ENCODE measurements around the gene CDHR2. TPM values are rescaled to one million over a fixed set of nuclear protein-coding genes. Genes with fewer than 3 reads are reported as not detected.
"Not testable (repeated sequence)": the region's sequence is repeated elsewhere in the genome, so short reads cannot be mapped to it uniquely, and the experiment has no call there.

The CDHR2 gene
- total RNA-seq, 2 donors from 2014 or later, result 1.3 to 2.4 TPM

DNA sequence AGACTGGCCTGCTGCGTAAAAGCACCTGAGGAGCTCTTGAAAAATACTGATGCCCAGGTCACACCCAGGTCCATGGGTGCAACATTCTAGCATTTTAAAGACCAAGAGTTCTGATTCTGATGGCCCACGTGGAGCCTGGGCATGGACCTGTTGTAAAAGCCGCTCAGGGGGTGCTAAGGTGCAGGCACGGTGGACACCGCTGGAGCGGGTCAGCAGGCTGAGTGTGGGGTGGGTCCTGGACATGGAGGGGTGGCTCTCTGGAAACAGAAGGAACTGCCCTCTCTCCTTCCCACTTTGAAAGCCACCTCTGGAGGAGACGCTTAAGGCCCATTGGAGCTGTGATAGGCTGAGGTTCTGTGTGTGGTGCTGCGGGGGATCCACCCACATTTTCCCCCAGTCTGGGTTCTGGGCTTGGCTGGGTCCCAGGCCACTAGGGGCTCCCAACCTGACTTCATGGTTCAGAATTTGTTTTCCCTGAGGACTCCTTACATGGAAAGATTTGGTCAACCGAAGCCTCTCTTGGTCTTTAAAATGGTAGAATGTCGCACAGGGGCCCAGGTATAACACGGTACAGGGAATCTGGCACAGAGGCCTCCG lies 44.2 kb downstream of the CDHR2 start:
- peaks cover 4% of the 10 kb centered on the region for H3K4me1 Mint-ChIP-seq

DNA sequence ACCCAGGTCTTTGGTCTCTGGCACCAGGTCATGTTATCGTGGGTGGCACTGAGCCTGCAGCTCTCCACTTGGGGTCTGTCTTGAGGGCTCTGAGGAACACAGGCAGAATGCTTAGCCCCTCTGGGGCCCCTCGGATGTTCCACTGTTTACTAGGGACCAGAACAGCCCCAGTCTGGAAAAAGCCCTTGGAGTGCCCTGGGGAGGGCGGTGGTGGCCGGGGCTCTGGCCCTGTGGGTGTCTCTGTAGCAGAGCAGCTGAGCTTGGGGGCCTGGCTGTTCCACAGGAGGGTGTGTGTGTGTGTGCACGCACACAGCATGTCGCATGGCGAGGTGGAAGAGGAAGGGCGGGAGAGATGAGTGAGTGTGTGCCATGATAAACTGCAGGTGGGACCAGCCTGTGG lies 45.4 kb downstream of the CDHR2 start:
- no peaks in the 10 kb centered on the region for H3K9me3 ChIP-seq (ENCODE audit: control insufficient read depth, low read length, poor library complexity, severe bottlenecking)
- Mint-ChIP-seq H3K4me1 (peaks cover 4% of the 10 kb centered on the region), H3K36me3 (ENCODE audit: low read depth) (no peaks in the 10 kb centered on the region), H3K4me3 (no peak overlapping the region), H3K27ac (peak overlapping the region; percentile 41), H3K27me3 (peaks cover 10% of the 10 kb centered on the region)
- ATAC-seq (no peak), DNase-seq (no peak)

More for the DNA sequence above, 44.2 kb downstream of the CDHR2 start:
- Mint-ChIP-seq H3K36me3 (ENCODE audit: low read depth) (no peaks in the 10 kb centered on the region), H3K27me3 (peaks cover 10% of the 10 kb centered on the region), H3K27ac (no peak overlapping the region), H3K4me3 (no peak overlapping the region)
- DNase-seq, result no peak
- ATAC-seq, result no peak
- H3K9me3 ChIP-seq (ENCODE audit: control insufficient read depth, low read length, poor library complexity, severe bottlenecking), result no peaks in the 10 kb centered on the region

DNA sequence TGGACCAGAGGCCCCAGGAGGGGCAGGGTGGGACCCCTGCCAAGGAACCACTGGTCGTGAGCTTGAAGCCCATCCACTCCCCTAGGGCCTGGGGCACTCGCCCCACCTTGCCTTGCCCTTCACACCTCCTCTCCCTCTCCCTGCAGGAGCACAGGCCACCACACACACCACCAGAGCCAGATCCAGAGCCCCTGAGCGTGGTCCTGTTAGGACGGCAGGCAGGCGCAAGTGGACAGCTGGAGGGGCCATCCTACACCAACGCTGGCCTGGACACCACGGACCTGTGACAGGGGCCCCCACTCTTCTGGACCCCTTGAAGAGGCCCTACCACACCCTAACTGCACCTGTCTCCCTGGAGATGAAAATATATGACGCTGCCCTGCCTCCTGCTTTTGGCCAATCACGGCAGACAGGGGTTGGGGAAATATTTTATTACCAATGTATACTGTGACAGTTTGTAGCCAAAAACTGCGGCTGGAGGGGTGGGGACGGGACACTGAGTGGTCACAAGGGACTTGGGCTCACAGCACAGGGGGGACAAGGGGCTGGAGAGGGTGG lies 46.3 kb downstream of the CDHR2 start:
- H3K27me3 Mint-ChIP-seq, result peaks cover 10% of the 10 kb centered on the region
- DNase-seq (no peak), ATAC-seq (no peak)
- no peaks in the 10 kb centered on the region for H3K36me3 Mint-ChIP-seq (ENCODE audit: low read depth)
- H3K27ac Mint-ChIP-seq, result no peak overlapping the region
- peak overlapping the region; percentile 82 for H3K4me3 Mint-ChIP-seq
- H3K9me3 ChIP-seq (ENCODE audit: control insufficient read depth, low read length, poor library complexity, severe bottlenecking), result no peaks in the 10 kb centered on the region
- H3K4me1 Mint-ChIP-seq, result peaks cover 4% of the 10 kb centered on the region

DNA sequence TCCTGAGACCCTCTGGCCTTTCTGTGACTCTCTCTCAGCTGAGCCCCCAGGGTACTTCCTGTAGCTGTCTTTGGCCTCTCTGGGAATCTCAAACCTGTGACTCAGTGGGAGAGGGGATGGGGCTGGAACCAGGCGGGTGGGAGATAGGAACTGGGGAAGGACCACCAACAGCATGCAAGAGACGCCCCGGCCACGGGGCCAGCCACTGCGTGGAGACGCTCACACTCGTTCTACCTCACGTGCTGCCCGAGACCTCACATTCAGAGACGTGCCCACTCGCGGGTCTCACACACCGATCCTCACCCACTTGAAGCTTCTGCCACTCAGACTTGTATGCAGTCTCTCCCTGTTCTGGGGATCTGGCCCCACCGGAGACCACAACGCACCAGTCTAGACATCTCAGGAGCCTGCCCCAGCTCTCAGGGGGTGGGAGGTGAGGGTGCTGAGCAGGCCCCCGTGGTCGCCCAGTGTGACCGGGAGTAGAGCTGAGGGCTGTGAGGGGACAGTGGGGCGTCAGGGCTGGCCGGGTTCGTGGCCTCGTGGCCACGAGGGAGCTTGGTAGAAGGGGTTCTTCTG lies 47.0 kb downstream of the CDHR2 start:
- H3K27ac Mint-ChIP-seq, result no peak overlapping the region
- H3K4me1 Mint-ChIP-seq, result peaks cover 4% of the 10 kb centered on the region
- peaks cover 10% of the 10 kb centered on the region for H3K27me3 Mint-ChIP-seq
- no peak for ATAC-seq
- peak overlapping the region; percentile 82 for H3K4me3 Mint-ChIP-seq
- no peaks in the 10 kb centered on the region for H3K36me3 Mint-ChIP-seq (ENCODE audit: low read depth)
- no peak for DNase-seq
- no peaks in the 10 kb centered on the region for H3K9me3 ChIP-seq (ENCODE audit: control insufficient read depth, low read length, poor library complexity, severe bottlenecking)

DNA sequence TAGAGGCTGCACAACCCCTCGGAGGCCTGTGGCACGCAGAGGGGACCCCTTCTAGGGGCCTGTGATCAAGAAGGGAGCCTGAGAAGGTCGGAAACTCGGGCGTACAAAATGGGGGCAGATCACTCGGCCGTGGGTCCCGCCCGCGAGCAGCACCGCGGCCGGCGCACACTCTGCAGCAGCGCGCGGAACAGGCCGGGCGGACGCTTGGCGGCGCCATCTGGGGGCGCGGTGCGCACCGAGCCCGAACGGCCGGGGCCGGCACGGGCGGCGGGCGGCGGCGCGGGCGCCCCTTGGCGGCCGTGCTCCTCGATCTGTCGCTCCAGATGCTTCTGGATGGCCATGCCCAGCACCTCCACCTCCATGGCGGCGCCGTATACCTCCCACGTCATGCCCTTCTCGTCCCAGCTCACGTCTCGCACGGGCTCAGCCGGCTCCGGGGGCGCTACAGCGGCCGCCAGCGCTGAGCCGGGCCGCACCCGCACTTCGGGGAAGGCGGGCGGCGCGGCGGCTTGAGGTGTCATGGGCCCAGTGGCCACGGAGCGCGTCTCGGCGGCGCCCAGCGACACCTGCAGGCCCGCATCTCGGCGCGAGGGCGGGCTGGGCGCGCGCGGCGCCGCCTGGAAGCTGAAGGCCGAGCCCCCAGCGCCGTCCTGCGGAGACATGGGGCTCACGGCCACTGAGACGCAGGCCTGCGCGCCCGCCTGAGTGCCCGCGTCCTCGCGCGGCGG lies 47.7 kb downstream of the CDHR2 start:
- H3K9me3 ChIP-seq (ENCODE audit: control insufficient read depth, low read length, poor library complexity, severe bottlenecking), result no peaks in the 10 kb centered on the region
- ATAC-seq (peak; percentile 87), DNase-seq (peak; percentile 52 to 54 (median 53))
- H3K27me3 Mint-ChIP-seq, result peaks cover 10% of the 10 kb centered on the region
- peak overlapping the region; percentile 82 for H3K4me3 Mint-ChIP-seq
- H3K27ac Mint-ChIP-seq, result no peak overlapping the region
- H3K4me1 Mint-ChIP-seq, result peaks cover 4% of the 10 kb centered on the region
- H3K36me3 Mint-ChIP-seq (ENCODE audit: low read depth), result no peaks in the 10 kb centered on the region

DNA sequence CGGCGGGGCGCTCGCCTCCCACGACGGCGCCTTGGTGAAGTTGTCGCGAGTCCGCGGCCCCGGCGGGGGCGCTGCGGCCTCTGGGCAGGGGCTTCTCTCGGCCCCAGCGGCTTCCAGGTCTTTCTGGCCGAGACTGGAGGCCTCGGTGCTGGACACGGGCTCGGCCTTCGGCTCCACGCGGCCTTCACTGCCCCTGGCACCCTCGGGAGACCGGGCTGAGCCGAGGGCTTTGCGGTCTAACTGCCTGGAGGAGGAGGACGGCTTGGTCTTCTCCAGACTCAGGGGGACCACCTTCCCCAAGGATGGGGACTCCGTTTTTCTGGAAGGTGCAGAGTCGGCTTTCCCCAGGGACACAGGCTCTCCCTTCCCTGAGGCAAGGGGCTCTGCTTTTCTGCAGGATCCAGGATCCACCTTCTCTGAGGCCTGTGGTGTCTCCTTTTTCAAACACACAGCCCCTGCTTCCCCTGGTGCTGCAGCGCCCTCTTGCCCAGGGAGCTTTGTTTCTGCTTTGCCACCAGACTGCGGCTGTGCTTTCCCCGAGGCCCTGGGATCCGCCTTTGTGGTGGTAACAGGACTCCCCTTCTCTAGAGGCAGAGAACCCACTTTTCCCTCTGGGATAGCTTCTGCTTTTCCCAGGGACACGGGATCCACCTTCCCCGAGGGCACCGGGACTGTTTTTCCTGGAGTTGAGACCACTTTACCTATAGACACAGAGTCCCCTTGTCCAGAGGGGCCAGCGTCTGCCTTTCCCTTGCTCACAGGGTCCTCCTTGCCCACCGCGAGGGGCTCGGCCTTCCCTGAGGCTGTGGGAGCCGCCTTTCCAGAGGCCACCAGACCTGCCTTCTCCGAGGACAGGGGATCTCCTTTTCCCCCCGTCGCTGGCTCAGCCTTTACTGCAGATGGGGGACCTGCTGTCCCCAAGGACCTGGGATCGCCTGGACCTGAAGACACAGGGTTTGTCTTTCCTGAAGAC lies 48.6 kb downstream of the CDHR2 start:
- Mint-ChIP-seq H3K4me3 (peak overlapping the region; percentile 76), H3K36me3 (ENCODE audit: low read depth) (no peaks in the 10 kb centered on the region), H3K27ac (no peak overlapping the region), H3K27me3 (peaks cover 10% of the 10 kb centered on the region), H3K4me1 (peaks cover 9% of the 10 kb centered on the region)
- ATAC-seq (no peak), DNase-seq (no peak)
- no peaks in the 10 kb centered on the region for H3K9me3 ChIP-seq (ENCODE audit: control insufficient read depth, low read length, poor library complexity, severe bottlenecking)

DNA sequence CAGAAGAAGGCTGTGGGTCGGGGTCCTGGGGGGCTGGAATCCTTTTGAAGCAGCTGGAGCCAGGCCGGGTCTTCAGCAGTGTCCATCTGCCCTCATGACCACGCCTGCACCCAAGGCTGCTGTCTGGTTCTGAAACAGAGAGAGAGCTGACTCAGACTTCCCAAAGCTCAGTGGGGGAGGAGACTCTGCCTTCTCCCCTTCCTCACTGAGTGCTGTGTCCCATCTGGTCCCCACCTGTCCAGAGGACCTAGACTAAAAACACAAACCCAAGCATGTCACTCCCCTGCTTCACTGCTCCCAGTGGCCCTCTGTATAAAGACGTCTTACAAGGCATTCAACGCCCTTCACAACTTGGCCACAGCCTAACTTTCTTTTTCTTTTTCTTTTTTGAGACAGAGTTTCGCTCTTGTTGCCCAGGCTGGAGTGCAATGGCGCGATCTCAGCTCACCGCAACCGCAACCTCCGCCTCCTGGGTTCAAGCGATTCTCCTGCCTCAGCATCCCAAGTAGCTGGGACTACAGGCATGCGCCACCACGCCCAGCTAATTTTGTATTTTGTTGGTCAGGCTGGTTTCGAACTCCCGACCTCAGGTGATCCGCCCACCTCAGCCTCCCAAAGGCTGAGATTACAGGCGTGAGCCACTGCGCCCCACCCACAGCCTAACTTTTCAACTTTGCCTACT lies 50.7 kb downstream of the CDHR2 start:
- H3K36me3 Mint-ChIP-seq (ENCODE audit: low read depth); H3K4me1 Mint-ChIP-seq; ATAC-seq; DNase-seq; H3K27ac Mint-ChIP-seq; H3K9me3 ChIP-seq (ENCODE audit: control insufficient read depth, low read length, poor library complexity, severe bottlenecking); H3K4me3 Mint-ChIP-seq; H3K27me3 Mint-ChIP-seq: not testable (repeated sequence)

DNA sequence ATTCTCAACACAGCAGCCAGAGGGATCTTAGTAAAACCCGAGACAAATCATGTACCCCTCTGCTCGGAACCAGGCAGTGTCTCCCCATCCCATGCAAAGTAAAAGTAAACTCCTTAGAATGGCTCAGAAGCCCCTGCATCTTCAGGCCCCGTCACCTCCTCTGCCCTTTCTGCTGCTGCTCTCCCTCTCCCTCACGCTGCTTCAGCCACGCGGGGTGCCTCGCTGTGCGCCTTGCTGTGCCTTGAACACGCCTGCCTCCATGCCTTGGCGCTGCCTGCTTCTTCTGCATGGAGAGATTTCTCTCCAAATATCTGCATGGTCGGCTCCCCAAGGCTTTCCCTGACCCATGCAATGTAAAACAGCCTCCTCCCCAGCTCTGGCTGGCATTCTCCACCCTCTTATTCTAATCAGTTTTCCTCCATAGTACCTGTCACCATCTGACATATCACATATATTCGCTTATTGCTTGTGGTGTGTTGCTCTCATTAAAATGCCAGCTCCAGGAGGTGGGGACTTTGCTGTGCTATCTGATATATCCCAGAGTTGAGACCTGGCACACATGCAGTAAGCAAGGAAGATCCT lies 52.9 kb downstream of the CDHR2 start:
- no peaks in the 10 kb centered on the region for H3K9me3 ChIP-seq (ENCODE audit: control insufficient read depth, low read length, poor library complexity, severe bottlenecking)
- no peak for ATAC-seq
- Mint-ChIP-seq H3K4me3 (no peak overlapping the region), H3K27ac (no peak overlapping the region), H3K27me3 (no peaks in the 10 kb centered on the region), H3K36me3 (ENCODE audit: low read depth) (no peaks in the 10 kb centered on the region), H3K4me1 (peaks cover 4% of the 10 kb centered on the region)
- no peak for DNase-seq

DNA sequence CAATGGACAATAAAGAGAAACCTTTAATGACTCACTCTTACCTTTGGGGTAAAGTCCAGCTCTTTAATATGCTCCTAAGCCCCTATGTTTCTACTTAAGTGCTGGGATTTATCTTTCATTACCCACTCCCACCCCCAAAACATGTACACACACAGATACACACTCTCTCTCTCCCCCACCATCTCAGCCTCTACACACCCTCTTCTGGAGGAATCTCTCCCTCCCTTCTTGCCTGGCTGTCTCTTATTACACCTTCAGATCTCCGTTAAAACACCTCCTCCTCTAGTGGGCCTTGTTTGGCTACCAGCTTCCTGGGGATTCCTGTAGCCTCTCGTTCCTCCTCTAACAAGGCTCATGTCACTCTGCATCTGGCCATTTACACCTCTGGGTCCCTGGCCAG lies 53.9 kb downstream of the CDHR2 start:
- Mint-ChIP-seq H3K4me1 (peaks cover 4% of the 10 kb centered on the region), H3K27me3 (no peaks in the 10 kb centered on the region), H3K4me3 (no peak overlapping the region), H3K27ac (no peak overlapping the region), H3K36me3 (ENCODE audit: low read depth) (no peaks in the 10 kb centered on the region)
- ATAC-seq (no peak), DNase-seq (no peak)
- H3K9me3 ChIP-seq (ENCODE audit: control insufficient read depth, low read length, poor library complexity, severe bottlenecking), result no peaks in the 10 kb centered on the region

DNA sequence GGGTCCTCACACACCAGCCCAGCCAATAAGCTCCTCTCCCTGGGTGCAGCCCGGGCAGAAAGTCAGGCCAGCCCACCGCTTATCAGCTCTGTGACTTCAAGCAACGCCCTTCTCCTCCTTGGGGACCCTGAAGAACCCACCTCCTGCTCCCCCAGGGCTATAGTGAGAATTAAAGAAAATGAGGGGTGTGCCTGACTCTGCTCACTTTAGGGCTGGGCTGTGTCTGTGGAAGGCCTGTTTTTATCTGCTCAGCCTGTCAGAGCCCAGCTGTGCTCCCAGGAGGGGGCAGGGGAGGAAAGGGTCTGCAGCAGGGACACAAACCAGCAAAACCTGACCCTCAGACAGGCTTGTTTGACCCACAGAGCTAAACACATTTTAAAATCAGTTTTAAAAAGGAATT lies 56.9 kb downstream of the CDHR2 start:
- Mint-ChIP-seq H3K4me1 (peaks cover 13% of the 10 kb centered on the region), H3K36me3 (ENCODE audit: low read depth) (peaks cover 2% of the 10 kb centered on the region), H3K27ac (no peak overlapping the region), H3K27me3 (no peaks in the 10 kb centered on the region), H3K4me3 (no peak overlapping the region)
- ATAC-seq (no peak), DNase-seq (no peak)
- no peaks in the 10 kb centered on the region for H3K9me3 ChIP-seq (ENCODE audit: control insufficient read depth, low read length, poor library complexity, severe bottlenecking)

DNA sequence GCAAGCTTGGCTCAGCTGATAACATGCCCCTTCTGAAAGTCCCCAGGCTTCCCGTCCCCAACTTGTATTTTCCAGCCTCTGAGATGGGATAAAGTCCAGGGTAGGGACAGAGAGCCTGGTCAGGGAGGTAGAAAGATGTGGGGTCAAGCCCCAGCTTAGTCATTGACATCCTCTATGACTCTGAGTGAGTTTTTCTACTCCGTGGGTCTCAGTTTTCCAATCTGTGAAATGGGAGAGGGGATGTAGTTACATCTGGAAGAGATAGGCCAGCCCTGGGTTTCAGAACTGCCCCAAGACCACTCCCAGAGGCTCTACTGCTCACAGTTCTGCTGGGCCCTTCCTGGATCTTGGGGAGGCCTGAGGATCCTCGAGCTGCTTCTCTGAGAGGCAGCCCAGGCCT lies 57.7 kb downstream of the CDHR2 start:
- Mint-ChIP-seq H3K27ac (no peak overlapping the region), H3K4me1 (peaks cover 13% of the 10 kb centered on the region), H3K4me3 (no peak overlapping the region), H3K27me3 (peaks cover 6% of the 10 kb centered on the region), H3K36me3 (ENCODE audit: low read depth) (peaks cover 2% of the 10 kb centered on the region)
- no peak for DNase-seq
- no peaks in the 10 kb centered on the region for H3K9me3 ChIP-seq (ENCODE audit: control insufficient read depth, low read length, poor library complexity, severe bottlenecking)
- no peak for ATAC-seq

DNA sequence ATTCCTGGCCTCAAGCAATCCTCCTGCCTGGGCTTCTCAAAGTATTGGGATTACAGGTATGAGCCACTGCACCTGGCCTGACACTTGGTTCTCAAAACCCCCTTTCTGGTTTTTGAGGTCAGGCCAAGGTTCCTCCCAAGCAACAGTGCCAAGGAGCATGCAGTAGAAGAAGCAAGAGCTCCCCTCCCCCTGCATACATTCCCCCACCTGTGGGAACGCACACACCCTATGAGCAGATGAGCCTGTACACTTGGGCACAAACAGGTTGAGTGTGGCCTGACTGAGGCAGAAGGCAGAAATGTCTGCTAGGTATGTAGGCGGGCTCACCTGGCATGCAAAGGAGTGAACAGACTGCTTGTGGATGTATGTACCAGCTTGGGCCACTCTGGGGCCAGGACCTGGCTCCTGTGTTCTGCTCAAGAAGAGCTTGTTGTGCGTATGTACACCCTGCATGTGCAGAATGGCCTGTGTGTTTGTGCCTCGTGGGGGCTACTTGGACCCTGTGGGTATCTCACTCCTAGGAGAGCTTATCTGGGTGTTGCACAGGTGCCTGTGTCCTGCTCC lies 59.1 kb downstream of the CDHR2 start:
- Mint-ChIP-seq H3K4me3 (peak overlapping the region; percentile 97), H3K27me3 (peaks cover 19% of the 10 kb centered on the region), H3K27ac (no peak overlapping the region), H3K36me3 (ENCODE audit: low read depth) (peaks cover 2% of the 10 kb centered on the region), H3K4me1 (peaks cover 9% of the 10 kb centered on the region)
- H3K9me3 ChIP-seq (ENCODE audit: control insufficient read depth, low read length, poor library complexity, severe bottlenecking), result no peaks in the 10 kb centered on the region
- no peak for ATAC-seq
- no peak for DNase-seq

Measured in T-helper 17 cell (primary cell).